Transverse colon (tissue), 4 donors: Measurements from ENCODE around the gene TNFRSF8. TPM values are rescaled to one million over a fixed set of nuclear protein-coding genes. Genes with fewer than 3 reads are reported as not detected.

Experiments
- DNase-seq: peaks from one replicate; pipeline ENCODE4 v3.0.0-alpha.2; 2019
- H3K27ac ChIP-seq, 4 donors: fragments of 200-600 bp; sonication (generic); 2 replicates each; pipeline ENCODE4 v1.5.1; 2016 to 2018; ENCODE audit warnings: inconsistent platforms in 4 of 4
- H3K27me3 ChIP-seq: fragments of 200-600 bp; sonication (generic); 2 replicates; pipeline ENCODE4 v1.5.1; 2017; ENCODE audit warnings: inconsistent platforms
- H3K36me3 ChIP-seq, 4 donors: fragments of 200-600 bp; sonication (generic); 2 replicates each; pipeline ENCODE4 v1.5.1; 2017 to 2019; ENCODE audit warnings: inconsistent platforms in 4 of 4
- H3K4me1 ChIP-seq, 4 donors: fragments of 200-600 bp; sonication (generic); 2 replicates each; pipeline ENCODE4 v1.5.1; 2017 to 2020; ENCODE audit warnings: inconsistent platforms in 4 of 4
- H3K4me3 ChIP-seq, 4 donors: fragments of 200-600 bp; sonication (generic); 1 replicate in 1 of 4; 2 replicates in 3 of 4; pipeline versions ENCODE4 v1.5.1 to v1.6.1; 2017 to 2019; ENCODE audit warnings: inconsistent platforms in 4 of 4
- H3K9me3 ChIP-seq, 2 donors: fragments of 200-600 bp; sonication (generic); 2 replicates each; pipeline ENCODE4 v1.5.1; 2017 to 2019; ENCODE audit warnings: inconsistent platforms in 2 of 2
- CTCF ChIP-seq, 5 experiments: fragments of 200-600 bp in 3 of 5; fragments of 450-650 bp in 2 of 5; sonication (generic) in 3 of 5; IDR thresholded peaks; 1 replicate in 2 of 5; 2 replicates in 3 of 5; pipeline ENCODE4 v1.5.1; 2016 to 2017; ENCODE audit warnings: antibody characterized with exemption in 5 of 5, inconsistent platforms in 3 of 5, mild to moderate bottlenecking in 2 of 5, moderate library complexity in 1 of 5
- EP300 ChIP-seq: sonication (generic); formaldehyde crosslinking; IDR thresholded peaks from one replicate; pipeline ENCODE4 v1.6.1; 2017; ENCODE audit warnings: antibody characterized with exemption, low read depth
- POLR2A ChIP-seq: fragments of 450-650 bp; IDR thresholded peaks from one replicate; pipeline ENCODE4 v1.6.1; 2016; ENCODE audit warnings: antibody characterized with exemption, mild to moderate bottlenecking, moderate library complexity
- POLR2AphosphoS5 ChIP-seq, 3 donors: sonication (generic); formaldehyde crosslinking; IDR thresholded peaks; one replicate each; pipeline ENCODE4 v1.6.1; 2016; ENCODE audit warnings: antibody characterized with exemption in 3 of 3
- whole genome bisulfite sequencing, 2 donors: methylation state at CpG; one replicate each; pipeline ENCODE4 v1.1.5; 2018; ENCODE audit warnings: low coverage in 1 of 2; 5-methylcytosine and 5-hydroxymethylcytosine counted together
- in situ Hi-C, 4 donors: fragments of 200-750 bp; cut with MboI; loops; one replicate each; pipeline versions ENCODE4 v1.15.0 to v1.15.1; 2017; ENCODE audit warnings: low sequenced_read_pairs in 3 of 4, low pct_ligation_motif_present in 1 of 4, low pct_unique_long_range_greater_than_20kb in 1 of 4
- intact Hi-C: fragments of 100-400 bp; cut with DNase I; formaldehyde crosslinking; loops from one replicate; pipeline ENCODE4 v1.15.1; 2023; ENCODE audit warnings: low total_unique reads
- total RNA-seq, 4 donors: library from RNA; depleted of rRNA; stranded (reverse); fragments of >200 nt; gene quantifications; one replicate each; pipeline ENCODE4 v1.1.0, GENCODE V29; 2016

TNFRSF8 gene
- total RNA-seq, 4 donors from 2014 or later = 0.16 TPM; not detected in 3

GRCh38 chr1:12057382-12057781 lies 5.7 kb upstream of the TNFRSF8 start:
- peaks cover 0 to 3% (median 0%) of the 10 kb centered on the region in 4 donors for H3K4me1 ChIP-seq
- no peaks in the 10 kb centered on the region for H3K9me3 ChIP-seq
- intact Hi-C loops = no loop called here
- TF ChIP-seq CTCF (IDR thresholded peaks at IDR 0.05) = no peak
- TF ChIP-seq POLR2A = no peak
- TF ChIP-seq EP300 = no peak
- no peak for TF ChIP-seq POLR2AphosphoS5 (IDR thresholded peaks at IDR 0.05)
- no peak overlapping the region for H3K4me3 ChIP-seq
- peaks cover 22% of the 10 kb centered on the region for H3K27me3 ChIP-seq
- no peaks in the 10 kb centered on the region for H3K36me3 ChIP-seq
- no peak overlapping the region for H3K27ac ChIP-seq
- in situ Hi-C loops = no loop called here
- no peak for DNase-seq

GRCh38 chr1:12057940-12058687 lies 5.0 kb upstream of the TNFRSF8 start:
- WGBS, 2 donors = 90% methylated on average over 4 of the region's 4 CpGs; no CpG with 5 or more reads in 1 of the 2 donors
- no peak overlapping the region for H3K27ac ChIP-seq
- DNase-seq = no peak
- H3K36me3 ChIP-seq = no peaks in the 10 kb centered on the region
- no peak for TF ChIP-seq POLR2AphosphoS5 (IDR thresholded peaks at IDR 0.05)
- no peak for TF ChIP-seq EP300
- no peak for TF ChIP-seq CTCF (IDR thresholded peaks at IDR 0.05)
- no peak for TF ChIP-seq POLR2A
- H3K4me3 ChIP-seq = no peak overlapping the region
- peaks cover 27% of the 10 kb centered on the region for H3K27me3 ChIP-seq
- intact Hi-C loops = no loop called here
- in situ Hi-C loops = no loop called here
- peaks cover 0 to 2% (median 0%) of the 10 kb centered on the region in 4 donors for H3K4me1 ChIP-seq
- H3K9me3 ChIP-seq = no peaks in the 10 kb centered on the region

- H3K9me3 ChIP-seq = no peaks in the 10 kb centered on the region
- no peak for TF ChIP-seq CTCF (IDR thresholded peaks at IDR 0.05)
- TF ChIP-seq EP300 = no peak
- no peak for TF ChIP-seq POLR2AphosphoS5 (IDR thresholded peaks at IDR 0.05)
- no peak for TF ChIP-seq POLR2A
- no peaks in the 10 kb centered on the region for H3K36me3 ChIP-seq
- no peak for DNase-seq
- no peak overlapping the region for H3K27ac ChIP-seq
- peaks cover 38% of the 10 kb centered on the region for H3K27me3 ChIP-seq
- intact Hi-C loops (no loop called here), in situ Hi-C loops (no loop called here)
- WGBS, 2 donors = 53 to 100% methylated on average over 1 to 3 of the region's 3 CpGs
- peaks cover 0 to 8% (median 3%) of the 10 kb centered on the region in 4 donors for H3K4me1 ChIP-seq
- H3K4me3 ChIP-seq = no peak overlapping the region
Observed at GRCh38 chr1:12059226-12059625, 3.9 kb upstream of the TNFRSF8 start.

GRCh38 chr1:12059722-12060464 lies 3.2 kb upstream of the TNFRSF8 start:
- Histone ChIP-seq H3K4me1 (peaks cover 0 to 8% (median 3%) of the 10 kb centered on the region in 4 donors), H3K27me3 (peaks cover 44% of the 10 kb centered on the region), H3K4me3 (no peak overlapping the region), H3K9me3 (no peaks in the 10 kb centered on the region), H3K27ac (no peak overlapping the region), H3K36me3 (no peaks in the 10 kb centered on the region)
- 52 to 65% methylated on average over 4 to 7 of the region's 7 CpGs for WGBS, 2 donors
- intact Hi-C loops (no loop called here), in situ Hi-C loops (no loop called here)
- DNase-seq = no peak
- no peak for TF ChIP-seq EP300
- TF ChIP-seq CTCF (IDR thresholded peaks at IDR 0.05) = no peak
